Stimulated activated CD4-positive, alpha-beta T cell treated with anti-CD3 and anti-CD28 coated beads, Interleukin-1b, Interleukin-23, amount 100 ng/mL, for 1 hour (primary cell): ENCODE data around the gene ATP6V1A.

ENCODE experiments used
- DNase-seq, 2 donors: peaks; one replicate each; pipeline ENCODE4 v3.0.0-alpha.2; 2020; ENCODE audit warnings: low read depth in 2 of 2

ATP6V1A gene

GRCh38 chr3:113746548-113747282, at the start of gene ATP6V1A:
Gene ATP6V1A, plus strand, starts transcription at chr3:113747035. Its CDS starts 31,719 bp downstream, at chr3:113778754.
- DNase-seq = peak; percentile 42 to 46

- no peak for DNase-seq
Measured at GRCh38 chr3:113697500-113698090, 49.2 kb upstream of the ATP6V1A start.

GRCh38 chr3:113698213-113698742, 48.6 kb upstream of the ATP6V1A start:
- no peak for DNase-seq

- DNase-seq = no peak
Measured at GRCh38 chr3:113698956-113699355, 47.9 kb upstream of the ATP6V1A start.

- no peak for DNase-seq
Measured at GRCh38 chr3:113707835-113708234, 39.0 kb upstream of the ATP6V1A start.

GRCh38 chr3:113712129-113712528, 34.7 kb upstream of the ATP6V1A start:
- no peak for DNase-seq

GRCh38 chr3:113714702-113715101, 32.1 kb upstream of the ATP6V1A start:
- DNase-seq = no peak

- DNase-seq = no peak
Measured at GRCh38 chr3:113717308-113717707, 29.5 kb upstream of the ATP6V1A start.

- no peak for DNase-seq
Measured at GRCh38 chr3:113717818-113718217, 29.0 kb upstream of the ATP6V1A start.

GRCh38 chr3:113719294-113719693, 27.5 kb upstream of the ATP6V1A start:
- DNase-seq = no peak

GRCh38 chr3:113719758-113720157, 27.1 kb upstream of the ATP6V1A start:
- DNase-seq = no peak

- no peak for DNase-seq
Measured at GRCh38 chr3:113721636-113722035, 25.2 kb upstream of the ATP6V1A start.

GRCh38 chr3:113728661-113729060, 18.2 kb upstream of the ATP6V1A start:
- no peak for DNase-seq

- DNase-seq = no peak
Measured at GRCh38 chr3:113730550-113730949, 16.3 kb upstream of the ATP6V1A start.

GRCh38 chr3:113731694-113732093, 15.1 kb upstream of the ATP6V1A start:
- DNase-seq = no peak

- no peak for DNase-seq
Measured at GRCh38 chr3:113736548-113737089, 10.2 kb upstream of the ATP6V1A start.

GRCh38 chr3:113741086-113741485, 5.7 kb upstream of the ATP6V1A start:
- no peak for DNase-seq

- no peak for DNase-seq
Measured at GRCh38 chr3:113741620-113742019, 5.2 kb upstream of the ATP6V1A start.

- no peak for DNase-seq
Measured at GRCh38 chr3:113743006-113743630, 3.7 kb upstream of the ATP6V1A start.

GRCh38 chr3:113744941-113745755, 1.7 kb upstream of the ATP6V1A start:
- DNase-seq = peak; percentile 43 to 50

GRCh38 chr3:113745756-113746547, 883 bp upstream of the ATP6V1A start, which contains the start of gene NAA50:
Gene NAA50, minus strand, starts transcription at chr3:113746249. Its CDS starts 300 bp downstream, at chr3:113745949.
- peak; percentile 85 to 89 for DNase-seq
